Endothelial cell (in vitro differentiated cells): ENCODE results near the gene ANKMY1. TPM values are rescaled to one million over a fixed set of nuclear protein-coding genes. Genes with fewer than 3 reads are reported as not detected.
A peak's percentile ranks its signal among the peaks of the same experiment; 100 is the strongest.

Source experiments
- DNase-seq: peaks from one replicate; pipeline ENCODE4 v3.0.0; 2021; ENCODE audit warnings: low spot score
- H3K27ac Mint-ChIP-seq: one replicate; pipeline ENCODE4 v1.8.0; 2021; ENCODE audit warnings: mixed read lengths, inconsistent platforms; ENCODE audit not compliant: unreplicated experiment
- H3K27me3 Mint-ChIP-seq: one replicate; pipeline ENCODE4 v1.8.0; 2021; ENCODE audit warnings: mild to moderate bottlenecking, moderate library complexity, mixed read lengths, inconsistent platforms; ENCODE audit not compliant: unreplicated experiment
- H3K36me3 Mint-ChIP-seq: one replicate; pipeline ENCODE4 v1.8.0; 2021; ENCODE audit warnings: mild to moderate bottlenecking, low read depth, mixed read lengths, inconsistent platforms; ENCODE audit not compliant: unreplicated experiment
- H3K4me1 Mint-ChIP-seq: one replicate; pipeline ENCODE4 v1.8.0; 2021; ENCODE audit warnings: mild to moderate bottlenecking, mixed read lengths, inconsistent platforms; ENCODE audit not compliant: unreplicated experiment
- H3K4me3 Mint-ChIP-seq: one replicate; pipeline ENCODE4 v1.8.0; 2021; ENCODE audit warnings: mild to moderate bottlenecking, mixed read lengths, inconsistent platforms; ENCODE audit not compliant: unreplicated experiment
- H3K9me3 Mint-ChIP-seq: one replicate; pipeline ENCODE4 v1.8.0; 2021; ENCODE audit warnings: mixed read lengths, inconsistent platforms; ENCODE audit not compliant: unreplicated experiment
- total RNA-seq: library from RNA; stranded (reverse); fragmentation: NEBNext Ultra II Directional; extraction: Animal tissue kit (Norgen Biotek cat#: 25700); gene quantifications from one replicate; pipeline ENCODE4 v1.2.1, GENCODE V29; 2021; ENCODE audit not compliant: unreplicated experiment
- TF ChIP-seq, protein P1 (sequence below): fragments of 200-600 bp; sonication (generic); IDR thresholded peaks from one replicate; pipeline ENCODE4 v1.5.0; 2021; ENCODE audit warnings: antibody characterized with exemption; ENCODE audit not compliant: unreplicated experiment

ANKMY1 gene
- total RNA-seq, 1 donor from 2014 or later: 5.6 TPM

DNA sequence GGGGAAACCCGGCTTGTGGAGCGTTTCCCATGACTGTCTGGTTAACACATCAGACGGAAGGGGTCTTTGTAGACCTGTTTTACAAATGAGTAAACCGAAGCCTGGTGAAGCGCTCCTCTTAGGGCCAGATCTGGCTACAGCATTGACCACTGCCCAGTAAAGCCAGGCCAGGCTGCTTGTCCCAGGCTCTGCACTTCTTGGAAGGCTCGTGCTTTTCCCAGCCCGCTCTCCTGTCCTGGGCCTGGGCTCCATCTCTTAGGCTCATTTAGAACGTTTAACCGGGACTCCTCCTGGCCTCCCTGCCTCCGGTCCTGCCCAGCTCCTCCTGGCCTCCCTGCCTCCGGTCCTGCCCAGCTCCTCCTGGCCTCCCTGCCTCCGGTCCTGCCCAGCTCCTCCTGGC lies 117.5 kb downstream of the ANKMY1 start:
- Mint-ChIP-seq H3K27ac (no peak overlapping the region), H3K4me3 (no peak overlapping the region), H3K4me1 (peaks cover 2% of the 10 kb centered on the region), H3K27me3 (peaks cover 9% of the 10 kb centered on the region), H3K9me3 (no peaks in the 10 kb centered on the region), H3K36me3 (no peaks in the 10 kb centered on the region)
- no peak for DNase-seq
- TF ChIP-seq, protein P1, sequence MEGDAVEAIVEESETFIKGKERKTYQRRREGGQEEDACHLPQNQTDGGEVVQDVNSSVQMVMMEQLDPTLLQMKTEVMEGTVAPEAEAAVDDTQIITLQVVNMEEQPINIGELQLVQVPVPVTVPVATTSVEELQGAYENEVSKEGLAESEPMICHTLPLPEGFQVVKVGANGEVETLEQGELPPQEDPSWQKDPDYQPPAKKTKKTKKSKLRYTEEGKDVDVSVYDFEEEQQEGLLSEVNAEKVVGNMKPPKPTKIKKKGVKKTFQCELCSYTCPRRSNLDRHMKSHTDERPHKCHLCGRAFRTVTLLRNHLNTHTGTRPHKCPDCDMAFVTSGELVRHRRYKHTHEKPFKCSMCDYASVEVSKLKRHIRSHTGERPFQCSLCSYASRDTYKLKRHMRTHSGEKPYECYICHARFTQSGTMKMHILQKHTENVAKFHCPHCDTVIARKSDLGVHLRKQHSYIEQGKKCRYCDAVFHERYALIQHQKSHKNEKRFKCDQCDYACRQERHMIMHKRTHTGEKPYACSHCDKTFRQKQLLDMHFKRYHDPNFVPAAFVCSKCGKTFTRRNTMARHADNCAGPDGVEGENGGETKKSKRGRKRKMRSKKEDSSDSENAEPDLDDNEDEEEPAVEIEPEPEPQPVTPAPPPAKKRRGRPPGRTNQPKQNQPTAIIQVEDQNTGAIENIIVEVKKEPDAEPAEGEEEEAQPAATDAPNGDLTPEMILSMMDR: no peak

DNA sequence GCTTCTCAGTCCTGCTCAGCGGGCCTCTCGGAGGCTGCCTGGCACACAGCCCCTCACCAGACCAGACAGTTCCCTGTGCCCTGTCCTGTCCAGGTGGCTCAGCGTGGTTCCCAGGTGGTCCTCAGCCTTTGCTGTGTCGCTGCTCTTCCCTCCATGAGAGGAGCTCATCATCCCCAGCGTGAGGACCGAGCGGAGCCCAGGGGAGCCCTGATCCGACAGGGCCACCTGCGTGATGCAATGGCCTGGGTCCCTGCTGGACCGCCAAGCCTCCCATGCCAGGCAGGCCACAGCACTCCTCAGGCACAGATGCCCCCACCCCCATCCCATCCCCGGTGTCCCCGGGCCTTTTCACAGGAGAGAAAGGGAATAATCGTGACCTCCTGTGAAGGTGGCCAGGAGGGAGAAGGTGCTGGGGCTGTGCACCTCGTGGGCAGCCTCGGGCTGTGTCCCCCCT lies 118.1 kb downstream of the ANKMY1 start:
- no peak for DNase-seq
- Mint-ChIP-seq H3K27me3 (peaks cover 10% of the 10 kb centered on the region), H3K4me1 (peaks cover 3% of the 10 kb centered on the region), H3K27ac (no peak overlapping the region), H3K9me3 (no peaks in the 10 kb centered on the region), H3K36me3 (no peaks in the 10 kb centered on the region), H3K4me3 (no peak overlapping the region)
- TF ChIP-seq, protein P1: no peak

DNA sequence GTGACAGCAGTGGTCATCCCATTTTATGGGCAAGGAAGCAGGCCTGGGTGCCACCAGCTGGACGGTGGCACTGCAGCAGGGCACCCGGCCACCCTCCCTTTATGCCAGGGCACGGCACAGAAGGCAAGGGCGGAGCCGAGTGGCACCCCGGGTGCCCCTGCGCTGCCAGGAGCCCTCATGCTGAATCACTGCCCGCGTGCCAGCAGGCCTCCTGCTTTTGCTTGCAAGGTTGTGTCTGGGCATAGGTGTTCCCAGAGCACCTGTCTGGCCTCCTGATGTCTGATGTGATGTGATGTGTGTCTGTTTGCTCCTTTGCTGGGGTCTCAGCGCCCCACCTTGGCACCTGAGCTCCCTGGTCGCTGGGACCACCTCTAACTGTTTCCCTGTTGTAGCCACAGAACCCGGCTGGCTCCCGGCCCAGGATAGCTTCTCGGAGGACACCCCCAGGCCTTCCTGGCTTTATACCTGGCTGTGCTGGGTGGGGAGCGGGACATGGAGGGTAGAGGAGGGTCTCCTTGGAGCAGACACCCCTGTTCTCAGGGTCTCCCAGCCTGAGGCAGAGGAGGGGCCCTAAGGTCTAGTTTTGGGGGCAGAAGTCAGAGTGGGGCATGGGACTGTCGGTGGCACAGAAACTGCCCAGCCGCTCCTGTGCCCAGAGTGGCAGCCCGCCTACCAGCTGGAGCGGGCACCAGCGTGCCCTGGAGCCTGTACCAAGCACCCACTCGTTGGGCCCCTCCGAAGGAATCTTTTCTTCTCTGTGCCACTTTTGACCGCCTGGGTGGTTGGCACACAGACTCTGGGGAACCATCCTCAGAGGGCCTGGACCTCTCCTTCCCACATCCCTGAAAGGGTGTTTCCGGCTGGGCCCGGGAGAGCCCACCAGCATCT lies 118.7 kb downstream of the ANKMY1 start:
- Mint-ChIP-seq H3K9me3 (no peaks in the 10 kb centered on the region), H3K4me1 (peaks cover 5% of the 10 kb centered on the region), H3K4me3 (no peak overlapping the region), H3K36me3 (no peaks in the 10 kb centered on the region), H3K27me3 (peaks cover 12% of the 10 kb centered on the region), H3K27ac (no peak overlapping the region)
- no peak for DNase-seq
- TF ChIP-seq, protein P1: no peak

DNA sequence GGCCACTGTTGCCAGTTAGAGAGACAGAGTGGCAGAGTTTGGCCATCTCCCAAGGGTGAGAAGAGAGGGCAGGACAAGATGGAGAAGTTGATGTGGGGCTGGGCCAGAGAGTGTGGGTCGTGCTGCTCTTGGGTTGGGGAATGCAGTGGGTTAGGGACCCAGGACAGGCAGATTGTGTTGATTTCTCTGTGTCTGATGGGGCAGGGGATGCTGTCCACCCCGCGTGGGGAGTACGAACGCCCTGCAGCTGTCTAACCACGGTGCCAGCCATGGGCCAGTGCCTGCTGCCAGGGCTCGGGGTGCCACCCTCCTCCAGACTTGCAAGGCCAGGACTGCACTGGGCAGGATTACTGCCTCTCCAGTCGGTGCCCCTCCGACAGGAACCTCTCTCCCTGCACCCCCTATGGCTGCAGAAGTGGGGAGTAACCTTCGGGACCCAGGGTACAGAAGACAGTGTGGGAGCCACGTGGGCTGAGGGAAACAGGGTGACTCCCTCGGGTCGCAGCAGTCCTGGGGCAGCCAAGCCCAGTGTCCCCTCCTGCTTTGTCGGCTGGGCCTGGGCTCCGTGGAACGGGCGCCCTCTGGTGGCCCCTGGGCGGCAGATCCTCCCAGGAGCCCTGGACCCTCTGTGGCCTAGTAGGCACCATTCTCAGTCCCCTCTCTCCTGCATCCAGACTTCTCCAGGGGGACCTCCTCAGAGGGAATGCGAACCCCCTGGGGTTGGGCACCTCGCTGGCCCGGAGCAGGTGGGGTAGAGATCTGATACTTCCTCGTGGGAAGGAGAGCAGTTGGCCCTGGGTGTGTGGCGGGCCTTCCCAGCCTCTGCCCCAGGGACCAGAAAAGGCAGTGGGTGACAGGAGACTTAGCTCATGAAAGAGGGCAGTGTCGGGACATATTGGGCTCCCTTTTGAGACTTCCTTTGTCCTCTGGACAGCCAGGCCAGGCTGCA lies 119.7 kb downstream of the ANKMY1 start:
- H3K27ac Mint-ChIP-seq: no peak overlapping the region
- H3K36me3 Mint-ChIP-seq: no peaks in the 10 kb centered on the region
- TF ChIP-seq, protein P1: peak; percentile 81
- H3K4me1 Mint-ChIP-seq: peaks cover 5% of the 10 kb centered on the region
- H3K9me3 Mint-ChIP-seq: no peaks in the 10 kb centered on the region
- peaks cover 12% of the 10 kb centered on the region for H3K27me3 Mint-ChIP-seq
- DNase-seq: peak; percentile 83
- H3K4me3 Mint-ChIP-seq: peak overlapping the region; percentile 65
